Left forelimb (tissue), 1 donor: ENCODE measurements around the gene KARS1.
"Not testable (repeated sequence)": the region's sequence is repeated elsewhere in the genome, so short reads cannot be mapped to it uniquely, and the experiment has no call there.

Experiments used
- DNase-seq: peaks from one replicate; pipeline ENCODE4 v3.0.0-alpha.2; 2018; ENCODE audit warnings: low spot score

KARS1 gene

GRCh38 chr16:75624921-75625334 lies 22.5 kb downstream of the KARS1 start:
- no peak for DNase-seq

- DNase-seq: peak; percentile 99
Observed at GRCh38 chr16:75622761-75623605, 24.5 kb downstream of the KARS1 start, which contains the start of gene ADAT1. Gene ADAT1 (minus strand): TSS chr16:75623281. CDS start chr16:75620799, 2,482 bp downstream.

GRCh38 chr16:75621170-75621477 lies 26.3 kb downstream of the KARS1 start:
- DNase-seq: no peak

DNA sequence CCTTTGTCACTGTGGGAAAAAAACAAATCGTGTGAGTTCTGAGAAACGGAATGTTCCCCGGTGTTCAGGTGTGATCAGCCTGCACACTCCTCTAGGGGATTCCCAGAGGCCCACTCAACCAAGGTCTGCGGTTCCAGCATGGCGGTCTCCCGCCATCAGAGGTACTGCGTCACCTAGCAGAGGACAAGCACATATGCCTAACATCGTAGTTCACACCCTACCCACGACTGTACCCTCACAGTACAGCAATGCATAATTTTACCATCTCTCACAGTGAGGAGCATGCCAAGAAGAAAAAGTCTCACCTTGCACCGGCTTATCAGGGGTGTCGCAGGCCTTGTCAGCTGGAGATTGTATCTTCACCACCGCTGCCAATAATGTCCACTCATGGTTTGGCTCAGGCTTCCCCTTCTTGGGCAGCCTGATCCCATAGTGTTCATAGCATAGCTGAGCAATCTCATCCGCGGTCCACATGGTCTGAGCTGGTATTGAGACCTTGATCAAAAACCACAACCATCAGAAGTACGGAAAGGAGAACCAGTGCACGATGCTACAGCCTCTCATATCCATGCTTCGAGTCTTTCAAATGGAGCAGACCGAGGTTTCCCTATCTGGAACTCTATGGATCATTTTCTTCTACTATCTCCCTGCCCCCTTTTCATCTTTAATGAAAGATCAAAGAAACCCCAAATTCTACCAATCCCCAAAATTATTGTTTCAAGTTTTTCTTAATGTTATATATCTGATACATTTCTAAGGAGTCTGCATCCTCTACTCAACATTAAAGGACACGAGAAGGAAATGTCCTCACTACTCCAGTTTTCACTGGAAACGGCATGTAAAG lies 26.9 kb downstream of the KARS1 start:
- no peak for DNase-seq

- no peak for DNase-seq
Observed at GRCh38 chr16:75618780-75619179, 28.7 kb downstream of the KARS1 start.

GRCh38 chr16:75617121-75617520 lies 30.3 kb downstream of the KARS1 start:
- DNase-seq: no peak

DNA sequence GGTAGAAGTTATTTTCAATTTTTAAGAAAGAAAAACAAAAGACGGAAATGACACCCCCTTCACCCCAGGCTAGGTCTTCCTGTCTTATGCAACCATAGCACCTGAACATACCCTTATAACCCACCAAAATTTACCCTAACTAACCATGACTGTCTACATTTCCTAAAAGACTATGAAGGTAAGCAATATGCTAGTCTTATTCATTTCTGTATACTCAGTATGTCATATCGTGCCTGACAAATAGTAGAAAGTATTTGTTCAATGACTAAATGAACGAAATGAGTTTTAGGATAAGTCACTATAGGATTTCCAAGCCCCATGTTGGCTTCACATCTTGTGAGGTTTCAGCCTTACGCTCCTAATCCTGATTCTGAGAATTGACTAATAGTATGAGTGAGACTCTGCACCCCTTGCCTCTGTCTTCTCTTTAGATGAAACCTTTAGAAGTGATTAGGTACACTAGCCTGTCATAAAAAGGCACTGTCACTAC lies 30.9 kb downstream of the KARS1 start:
- DNase-seq: no peak

- DNase-seq: no peak
Observed at GRCh38 chr16:75615619-75616018, 31.8 kb downstream of the KARS1 start.

DNA sequence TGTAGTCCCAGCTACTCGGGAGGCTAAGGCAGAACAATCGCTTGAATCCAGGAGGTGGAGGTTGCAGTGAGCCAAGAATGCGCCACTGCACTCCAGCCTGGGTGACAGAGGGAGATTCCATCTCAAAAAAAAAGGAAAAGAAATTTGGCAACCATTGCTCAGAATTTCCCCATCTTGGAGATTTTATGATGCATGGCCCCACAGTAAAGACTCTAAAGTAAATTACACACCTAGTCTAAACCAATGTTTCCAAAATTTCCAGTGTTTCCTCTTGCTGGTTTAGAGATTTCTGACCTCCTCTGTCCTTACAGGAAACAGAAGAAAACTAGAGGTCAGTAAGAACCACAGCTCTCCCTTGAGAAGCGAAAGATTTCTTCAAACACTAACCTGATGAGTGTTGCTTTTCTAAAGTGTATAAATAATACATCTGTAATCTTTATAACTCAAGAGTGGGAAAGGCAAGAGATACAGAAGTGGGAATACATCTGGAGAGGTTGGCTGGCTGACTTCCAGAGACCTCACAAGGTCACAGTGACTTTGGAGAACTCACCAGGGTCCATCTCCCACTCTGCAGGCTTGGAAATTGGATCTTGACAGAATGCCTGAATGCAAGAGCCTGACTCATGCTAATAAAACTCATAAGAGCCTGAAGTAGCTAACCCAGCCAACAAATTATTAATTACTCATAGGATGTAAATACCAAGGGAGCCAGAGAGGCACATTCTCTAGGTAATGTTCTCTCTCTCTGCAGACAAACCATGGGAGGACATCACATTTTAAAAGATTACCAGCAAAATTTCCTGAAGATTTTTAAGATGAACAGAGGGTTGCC lies 33.2 kb downstream of the KARS1 start:
- DNase-seq: no peak

GRCh38 chr16:75606507-75606906 lies 41.0 kb downstream of the KARS1 start:
- no peak for DNase-seq

DNA sequence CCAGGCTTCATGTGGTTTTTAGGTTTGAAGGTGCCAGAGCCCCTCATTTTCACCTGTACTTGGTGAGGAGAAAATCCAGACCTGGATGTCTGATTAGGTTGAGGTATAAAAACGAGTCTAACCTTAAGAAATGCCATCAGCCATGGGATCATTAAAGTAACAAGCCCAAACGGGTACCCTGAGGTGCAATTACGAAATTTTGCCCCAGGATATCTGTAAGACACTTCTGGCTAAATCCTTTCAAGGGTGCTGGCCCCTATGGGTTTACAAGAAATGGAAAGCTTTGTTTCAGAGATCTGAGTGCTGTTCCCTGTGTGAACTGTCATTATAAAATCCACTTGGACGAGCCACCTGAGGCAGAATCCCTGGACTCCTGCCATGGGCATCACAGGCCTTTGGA lies 44.2 kb downstream of the KARS1 start:
- no peak for DNase-seq

DNA sequence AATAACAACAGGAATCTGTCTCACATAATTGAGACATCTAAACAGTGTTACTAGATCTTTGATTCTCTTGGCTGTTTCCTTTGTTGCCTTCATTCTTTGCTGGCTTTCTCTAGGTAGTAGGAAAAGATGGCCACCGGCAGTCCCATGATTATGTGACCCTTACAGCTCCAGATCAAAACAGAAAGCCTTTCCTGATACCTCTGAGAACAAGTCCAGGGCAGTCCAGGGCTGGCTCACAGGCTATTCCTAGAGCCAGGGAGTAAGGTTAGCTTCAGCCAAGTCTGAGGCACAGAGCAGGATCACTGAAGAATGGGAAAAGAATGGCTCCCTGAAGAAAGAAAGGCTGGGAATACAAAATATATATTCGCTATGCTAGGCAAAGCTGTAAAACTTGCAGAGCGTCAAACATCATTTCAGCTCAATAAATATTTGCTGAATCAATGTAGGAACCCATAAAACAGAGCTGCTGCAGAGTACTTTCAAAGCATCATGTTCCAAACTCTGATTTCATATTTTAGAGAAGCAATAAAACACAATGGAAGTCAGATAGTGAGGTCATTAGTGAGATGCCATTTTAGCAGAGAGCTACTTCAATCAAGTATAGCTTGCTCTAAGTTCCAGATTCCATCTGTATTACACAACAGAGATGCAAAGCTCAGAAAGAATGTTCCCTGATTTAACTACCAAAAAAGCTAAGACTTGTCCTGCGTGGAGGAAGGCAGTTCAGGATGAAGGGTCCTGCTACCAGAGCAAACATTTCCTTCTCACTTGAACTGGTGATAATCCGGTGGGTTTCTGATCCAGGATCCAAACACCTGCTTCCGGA lies 47.8 kb downstream of the KARS1 start:
- no peak for DNase-seq

GRCh38 chr16:75593825-75594820 lies 53.3 kb downstream of the KARS1 start:
- DNase-seq: no peak

GRCh38 chr16:75593308-75593707 lies 54.2 kb downstream of the KARS1 start:
- no peak for DNase-seq

DNA sequence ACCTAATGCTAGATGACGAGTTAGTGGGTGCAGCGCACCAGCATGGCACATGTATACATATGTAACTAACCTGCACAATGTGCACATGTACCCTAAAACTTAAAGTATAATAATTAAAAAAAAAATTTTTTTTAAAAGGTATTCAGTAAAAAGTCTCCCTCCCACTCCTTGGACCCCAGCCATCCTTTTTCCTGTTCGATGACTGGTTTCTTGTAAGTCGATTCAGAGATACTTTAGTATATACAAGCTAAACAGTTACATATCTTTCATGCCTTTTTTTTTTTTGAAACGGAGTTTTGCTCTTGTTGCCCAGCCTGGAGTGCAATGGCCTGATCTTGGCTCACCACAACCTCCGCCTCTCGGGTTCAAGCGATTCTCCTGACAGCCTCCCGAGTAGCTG lies 55.5 kb downstream of the KARS1 start:
- DNase-seq: not testable (repeated sequence)

DNA sequence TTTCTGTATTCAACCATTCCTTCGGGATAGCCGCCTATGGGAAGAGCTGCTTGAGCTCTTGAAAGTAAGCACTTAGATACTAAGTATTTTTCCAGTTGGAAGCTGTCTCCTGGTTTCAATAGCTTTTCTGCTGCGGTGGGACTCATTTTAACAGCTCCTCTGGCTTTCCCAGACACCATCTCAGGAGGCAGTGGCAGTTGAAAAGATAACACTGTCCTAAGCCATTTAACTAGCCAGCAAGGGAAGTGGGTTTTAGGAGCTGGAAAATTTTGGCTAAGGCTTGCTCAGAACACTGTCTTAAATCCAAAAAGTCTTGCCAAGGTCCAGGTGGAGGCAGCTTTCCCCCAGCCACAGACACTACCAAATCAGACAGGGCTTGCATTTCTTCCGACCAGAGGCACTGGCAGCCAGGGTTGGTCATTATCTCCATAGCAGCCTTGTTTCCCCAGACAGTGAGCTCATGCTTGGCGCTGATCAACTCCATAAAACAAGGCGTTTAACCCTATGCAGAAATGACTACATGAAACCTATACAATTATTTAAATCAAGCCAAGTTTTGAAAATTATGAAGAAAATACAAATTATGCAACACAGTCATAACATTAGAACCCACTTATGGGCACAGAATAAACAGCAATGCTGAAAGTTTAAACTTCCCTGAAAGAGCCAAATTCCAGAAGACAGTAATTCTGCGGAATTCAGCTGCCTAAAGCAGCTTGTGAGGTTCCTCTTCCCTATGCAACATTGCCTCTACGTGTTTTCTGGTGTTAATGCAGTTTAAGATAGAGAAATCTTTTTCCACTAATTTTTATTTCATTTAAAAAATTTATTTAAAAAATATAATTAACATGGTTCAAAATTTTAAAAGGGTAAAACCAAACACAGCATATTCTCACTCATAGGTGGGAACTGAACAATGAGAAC lies 56.3 kb downstream of the KARS1 start:
- peak; percentile 89 for DNase-seq

DNA sequence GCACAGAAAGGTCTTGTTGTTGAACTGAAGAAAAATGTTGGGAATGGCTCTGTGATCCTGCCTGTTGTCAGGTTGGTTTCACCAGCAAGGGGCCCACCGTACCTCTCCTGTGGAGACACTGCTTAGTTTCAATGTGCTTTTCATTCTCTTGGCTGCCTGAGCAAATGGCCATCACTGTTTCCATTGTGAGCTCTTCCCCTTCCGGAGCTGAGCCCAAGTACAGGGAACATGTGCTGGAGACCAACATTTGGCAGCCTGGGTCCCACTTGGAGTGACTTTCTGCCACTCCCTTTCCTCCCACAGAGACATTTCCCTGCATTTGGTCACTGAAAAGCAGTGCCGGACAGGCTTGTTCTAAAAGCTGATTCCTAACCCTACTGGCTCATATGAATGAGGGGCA lies 58.2 kb downstream of the KARS1 start:
- no peak for DNase-seq

GRCh38 chr16:75588716-75589115 lies 58.7 kb downstream of the KARS1 start:
- DNase-seq: no peak

GRCh38 chr16:75584108-75584507 lies 63.4 kb downstream of the KARS1 start:
- no peak for DNase-seq
